ENCODE results near the gene IFT43. TPM values are rescaled to one million over a fixed set of nuclear protein-coding genes. Genes with fewer than 3 reads are reported as not detected.

The IFT43 gene
- total RNA-seq, 1 experiment from 2014 or later, result 18.6 TPM

DNA sequence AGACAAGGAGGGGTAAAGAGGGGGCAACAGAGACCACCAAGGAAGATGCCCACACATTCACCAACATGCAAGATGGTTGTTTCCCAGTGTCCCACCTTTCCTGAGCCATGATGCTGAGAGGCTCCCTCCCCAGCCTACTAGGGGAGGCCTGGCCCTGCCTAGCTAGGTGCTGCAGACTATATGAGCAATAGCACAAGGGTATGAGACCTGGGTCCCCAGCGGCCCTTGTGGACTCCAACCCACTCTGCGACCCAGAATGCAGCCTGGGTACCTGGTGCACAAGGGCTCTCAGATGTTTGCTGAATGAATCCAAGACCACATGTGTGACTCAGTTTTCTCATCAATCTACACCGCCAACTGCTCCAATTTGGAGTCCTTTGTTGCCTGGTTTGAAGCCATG lies 17.7 kb upstream of the IFT43 start:
- Histone ChIP-seq H3K23me2 (ENCODE audit: insufficient read length, low read depth, low read length, poor library complexity, severe bottlenecking) (no peaks in the 10 kb centered on the region), H3K9me3 (ENCODE audit: control insufficient read depth, low read depth, low read length) (no peaks in the 10 kb centered on the region), H3K4ac (ENCODE audit: low read depth, low read length) (no peak overlapping the region), H3K14ac (ENCODE audit: insufficient read depth, low read length) (no peak overlapping the region), H3K4me2 (ENCODE audit: insufficient read depth, insufficient read length, low read length) (no peak overlapping the region), H4K91ac (ENCODE audit: insufficient read length, low read depth, low read length) (no peak overlapping the region), H2AFZ (ENCODE audit: low read length) (no peak overlapping the region), H3K18ac (ENCODE audit: insufficient read length, low read depth, low read length) (no peak overlapping the region), H3K79me1 (ENCODE audit: insufficient read depth, low read depth, low read length, poor library complexity, severe bottlenecking) (no peaks in the 10 kb centered on the region), H2BK120ac (ENCODE audit: low read depth, low read length, poor library complexity, severe bottlenecking) (no peak overlapping the region), H2AK5ac (ENCODE audit: insufficient read length, low read length) (no peak overlapping the region), H4K5ac (ENCODE audit: insufficient read length, low read depth, low read length) (no peak overlapping the region), H2BK12ac (ENCODE audit: insufficient read length, low read depth, low read length) (no peak overlapping the region), H3K79me2 (ENCODE audit: insufficient read depth, low read length) (no peaks in the 10 kb centered on the region; the same call in 1 of the 2 replicates), H3K23ac (ENCODE audit: insufficient read length, low read depth, low read length) (no peak overlapping the region), H4K8ac (replicated peaks; ENCODE audit: insufficient read length, low read depth, low read length) (no peak overlapping the region), H3K4me1 (ENCODE audit: insufficient read depth, low read length) (peaks cover 5% of the 10 kb centered on the region; the same call in 1 of the 2 replicates), H2BK5ac (ENCODE audit: insufficient read length, low read length) (no peak overlapping the region), H3K56ac (ENCODE audit: insufficient read length, low read depth, low read length) (no peak overlapping the region), H2BK15ac (ENCODE audit: low read depth, low read length) (no peak overlapping the region), H2BK20ac (ENCODE audit: low read depth, low read length, poor library complexity, severe bottlenecking) (no peak overlapping the region), H4K20me1 (ENCODE audit: control insufficient read depth, insufficient read depth, insufficient read length) (no peaks in the 10 kb centered on the region), H3T11ph (ENCODE audit: low read length) (no peak overlapping the region), H3K27me3 (ENCODE audit: insufficient read depth, low read length) (no peaks in the 10 kb centered on the region), H3K9ac (ENCODE audit: extremely low read depth, insufficient read length, low read length) (no peak overlapping the region), H3K27ac (ENCODE audit: insufficient read length, low read depth, low read length) (no peak overlapping the region)
- no CpG with 5 or more reads among the region's 3 CpGs for WGBS (ENCODE audit: extremely low coverage, insufficient read length, low lambda C conversion rate)
- Mint-ChIP-seq H3K27me3 (ENCODE audit: low read depth) (no peaks in the 10 kb centered on the region), H3K4me1 (peaks cover 7 to 10% of the 10 kb centered on the region in 2 experiments), H3K4me3 (no peak overlapping the region), H3K36me3 (ENCODE audit: insufficient read depth in 1 of 3, low read depth in 3 of 3) (no peaks in the 10 kb centered on the region), H3K9me3 (no peaks in the 10 kb centered on the region), H3K27ac (no peak overlapping the region)
- TF ChIP-seq, protein P1, sequence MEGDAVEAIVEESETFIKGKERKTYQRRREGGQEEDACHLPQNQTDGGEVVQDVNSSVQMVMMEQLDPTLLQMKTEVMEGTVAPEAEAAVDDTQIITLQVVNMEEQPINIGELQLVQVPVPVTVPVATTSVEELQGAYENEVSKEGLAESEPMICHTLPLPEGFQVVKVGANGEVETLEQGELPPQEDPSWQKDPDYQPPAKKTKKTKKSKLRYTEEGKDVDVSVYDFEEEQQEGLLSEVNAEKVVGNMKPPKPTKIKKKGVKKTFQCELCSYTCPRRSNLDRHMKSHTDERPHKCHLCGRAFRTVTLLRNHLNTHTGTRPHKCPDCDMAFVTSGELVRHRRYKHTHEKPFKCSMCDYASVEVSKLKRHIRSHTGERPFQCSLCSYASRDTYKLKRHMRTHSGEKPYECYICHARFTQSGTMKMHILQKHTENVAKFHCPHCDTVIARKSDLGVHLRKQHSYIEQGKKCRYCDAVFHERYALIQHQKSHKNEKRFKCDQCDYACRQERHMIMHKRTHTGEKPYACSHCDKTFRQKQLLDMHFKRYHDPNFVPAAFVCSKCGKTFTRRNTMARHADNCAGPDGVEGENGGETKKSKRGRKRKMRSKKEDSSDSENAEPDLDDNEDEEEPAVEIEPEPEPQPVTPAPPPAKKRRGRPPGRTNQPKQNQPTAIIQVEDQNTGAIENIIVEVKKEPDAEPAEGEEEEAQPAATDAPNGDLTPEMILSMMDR (conservative IDR thresholded peaks at IDR 0.05), result no peak
- DNase-seq, result no peak
